ENCODE measurements around the gene TRAF6.

DNA sequence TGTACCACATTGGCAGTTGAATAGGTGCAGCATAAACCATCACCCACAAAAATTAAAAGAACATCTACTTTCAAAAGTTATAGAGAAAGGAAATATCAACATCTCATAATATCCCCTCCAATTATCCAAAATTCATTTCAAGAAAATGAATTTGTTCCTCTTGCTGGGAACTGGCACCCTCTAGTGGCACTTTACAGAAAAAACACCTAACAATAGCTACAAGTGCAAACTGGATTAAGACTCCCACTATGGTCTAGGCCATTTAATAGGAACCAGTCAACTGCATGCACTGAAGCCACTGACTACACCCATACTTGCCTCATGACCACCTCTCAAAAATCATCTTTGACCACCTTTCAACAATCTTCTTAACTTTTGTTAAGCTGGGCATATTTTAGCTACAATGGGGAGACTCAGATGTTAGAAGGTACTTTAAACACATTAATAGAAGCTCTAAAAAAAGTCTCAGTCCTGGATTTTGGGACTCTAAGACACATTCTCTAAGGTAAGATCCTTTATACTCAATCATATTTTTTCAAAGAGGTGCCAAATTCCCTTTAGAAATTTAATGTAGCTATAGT lies 17.3 kb downstream of the TRAF6 start:
- TF ChIP-seq POLR2A (IDR thresholded peaks at IDR 0.05; ENCODE audit: extremely low read depth, insufficient read length) (no peak), MYC (IDR thresholded peaks at IDR 0.05; ENCODE audit: low read depth, low read length) (no peak)
- TF ChIP-seq, protein P1, sequence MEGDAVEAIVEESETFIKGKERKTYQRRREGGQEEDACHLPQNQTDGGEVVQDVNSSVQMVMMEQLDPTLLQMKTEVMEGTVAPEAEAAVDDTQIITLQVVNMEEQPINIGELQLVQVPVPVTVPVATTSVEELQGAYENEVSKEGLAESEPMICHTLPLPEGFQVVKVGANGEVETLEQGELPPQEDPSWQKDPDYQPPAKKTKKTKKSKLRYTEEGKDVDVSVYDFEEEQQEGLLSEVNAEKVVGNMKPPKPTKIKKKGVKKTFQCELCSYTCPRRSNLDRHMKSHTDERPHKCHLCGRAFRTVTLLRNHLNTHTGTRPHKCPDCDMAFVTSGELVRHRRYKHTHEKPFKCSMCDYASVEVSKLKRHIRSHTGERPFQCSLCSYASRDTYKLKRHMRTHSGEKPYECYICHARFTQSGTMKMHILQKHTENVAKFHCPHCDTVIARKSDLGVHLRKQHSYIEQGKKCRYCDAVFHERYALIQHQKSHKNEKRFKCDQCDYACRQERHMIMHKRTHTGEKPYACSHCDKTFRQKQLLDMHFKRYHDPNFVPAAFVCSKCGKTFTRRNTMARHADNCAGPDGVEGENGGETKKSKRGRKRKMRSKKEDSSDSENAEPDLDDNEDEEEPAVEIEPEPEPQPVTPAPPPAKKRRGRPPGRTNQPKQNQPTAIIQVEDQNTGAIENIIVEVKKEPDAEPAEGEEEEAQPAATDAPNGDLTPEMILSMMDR (IDR thresholded peaks at IDR 0.05; ENCODE audit: low read depth, low read length) = peak; percentile 58

Data from NB4 (cell line).